DMS114 treated with DMSO at 0.1 percent for 48 hours (cell line): ENCODE results near the gene ZNF474.

Source experiments
- DNase-seq: peaks from one replicate; lab custom pipeline; 2025; ENCODE audit not compliant: unreplicated experiment; lab: John Stamatoyannopoulos, UW

Gene ZNF474

DNA sequence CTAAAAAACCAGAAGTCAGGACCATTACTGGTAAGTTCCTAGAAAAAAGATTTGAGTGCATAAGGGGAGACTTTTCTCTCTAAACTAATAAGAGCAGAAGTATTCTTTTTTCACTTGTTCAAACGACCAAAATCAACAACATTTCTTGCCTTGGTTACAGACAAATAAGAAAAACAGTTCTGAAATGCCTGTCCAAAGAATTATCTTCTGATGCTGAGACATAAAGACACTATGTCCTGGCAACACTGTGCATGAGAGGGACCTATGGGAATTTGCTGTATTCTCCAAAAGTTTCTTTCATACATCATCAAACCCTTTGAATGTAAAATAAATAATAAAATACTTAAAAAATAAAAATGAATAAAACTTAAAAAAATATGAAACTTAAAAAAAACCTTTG, 50.4 kb downstream of the ZNF474 start:
- no peak for DNase-seq

- no peak for DNase-seq
Observed at GRCh38 chr5:122180146-122180712, 50.9 kb downstream of the ZNF474 start.

DNA sequence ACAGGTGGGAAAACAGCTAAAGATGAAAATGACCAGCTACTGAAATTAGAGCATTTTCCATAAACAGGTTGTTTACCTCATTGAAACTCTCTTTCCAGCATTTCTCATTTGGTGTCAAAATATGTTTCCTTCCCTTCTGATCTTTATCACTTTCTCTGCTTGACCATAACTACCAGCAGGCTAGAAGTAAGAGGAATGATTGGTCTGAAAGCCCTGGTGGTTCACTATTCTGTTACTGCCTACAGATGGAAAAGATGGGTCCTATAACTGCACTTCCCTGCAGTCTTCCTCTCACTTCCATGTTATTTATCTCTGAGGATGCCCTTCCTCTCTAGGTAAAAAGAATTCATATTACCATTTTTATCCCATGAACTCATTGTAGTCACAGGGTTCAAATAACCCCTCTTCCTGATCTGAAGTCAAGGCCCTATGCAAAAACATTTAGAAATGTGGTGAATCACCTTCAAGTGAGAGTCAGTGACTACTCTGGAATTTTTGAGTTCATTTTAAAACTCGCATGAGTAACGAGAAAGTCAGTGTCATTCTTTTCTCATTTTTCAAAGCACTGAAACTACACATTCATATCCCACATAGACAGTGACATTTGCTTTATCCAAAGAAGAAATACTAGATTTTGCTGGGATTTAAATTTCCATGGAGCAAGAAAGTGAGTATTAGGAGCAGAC, 51.7 kb downstream of the ZNF474 start:
- no peak for DNase-seq

GRCh38 chr5:122181863-122182262, 52.5 kb downstream of the ZNF474 start:
- DNase-seq = no peak

- no peak for DNase-seq
Observed at GRCh38 chr5:122182491-122182921, 53.2 kb downstream of the ZNF474 start.

GRCh38 chr5:122183098-122183787, 53.9 kb downstream of the ZNF474 start:
- DNase-seq = no peak

- no peak for DNase-seq
Observed at GRCh38 chr5:122183788-122184170, 54.4 kb downstream of the ZNF474 start.

DNA sequence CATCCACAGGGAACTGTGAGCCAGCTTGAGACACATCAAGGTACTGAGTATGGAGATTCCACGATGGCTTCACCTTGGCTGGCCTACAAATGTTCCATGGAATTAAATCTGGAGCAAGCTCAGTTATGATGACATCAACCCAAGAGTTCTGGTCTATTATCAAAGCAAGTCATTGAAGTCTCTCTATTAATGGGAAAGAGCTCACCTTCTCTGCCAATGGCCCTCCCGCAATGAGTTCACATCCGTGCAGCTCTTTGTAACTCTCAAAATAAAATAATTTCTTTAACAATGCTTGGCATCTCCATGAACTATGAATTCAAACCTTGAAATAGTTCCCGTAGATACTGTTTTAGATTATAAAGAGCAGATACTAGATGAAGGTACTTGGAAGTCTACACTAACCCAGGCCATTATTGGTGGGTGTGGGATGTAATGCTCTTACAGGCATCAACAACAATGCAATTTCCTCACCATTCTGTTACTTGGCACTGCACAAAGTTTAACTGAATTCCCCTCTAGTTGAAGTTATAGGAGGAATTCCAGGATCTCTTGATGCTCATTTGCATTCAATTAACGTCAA, 55.4 kb downstream of the ZNF474 start:
- no peak for DNase-seq

DNA sequence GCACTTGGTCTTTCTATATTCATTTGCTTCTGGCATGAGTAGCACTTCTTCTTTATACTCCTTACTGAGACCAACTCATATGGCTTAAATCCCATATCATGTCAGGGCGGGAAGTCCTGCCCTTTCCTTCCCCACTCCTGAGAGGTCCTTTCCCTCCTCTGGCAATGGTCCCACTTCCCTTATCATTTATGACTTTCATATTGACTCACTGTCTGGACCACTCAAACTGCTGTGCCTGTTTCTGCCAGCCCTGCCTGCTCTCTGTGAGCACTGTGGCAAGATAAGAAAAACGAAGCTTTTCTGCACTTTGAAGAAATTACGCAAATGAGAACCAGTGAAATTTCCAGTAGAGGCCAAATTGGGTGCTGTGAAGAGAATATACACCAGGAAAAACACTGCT, 58.1 kb downstream of the ZNF474 start:
- DNase-seq = no peak

- no peak for DNase-seq
Observed at GRCh38 chr5:122190156-122190555, 60.8 kb downstream of the ZNF474 start.

DNA sequence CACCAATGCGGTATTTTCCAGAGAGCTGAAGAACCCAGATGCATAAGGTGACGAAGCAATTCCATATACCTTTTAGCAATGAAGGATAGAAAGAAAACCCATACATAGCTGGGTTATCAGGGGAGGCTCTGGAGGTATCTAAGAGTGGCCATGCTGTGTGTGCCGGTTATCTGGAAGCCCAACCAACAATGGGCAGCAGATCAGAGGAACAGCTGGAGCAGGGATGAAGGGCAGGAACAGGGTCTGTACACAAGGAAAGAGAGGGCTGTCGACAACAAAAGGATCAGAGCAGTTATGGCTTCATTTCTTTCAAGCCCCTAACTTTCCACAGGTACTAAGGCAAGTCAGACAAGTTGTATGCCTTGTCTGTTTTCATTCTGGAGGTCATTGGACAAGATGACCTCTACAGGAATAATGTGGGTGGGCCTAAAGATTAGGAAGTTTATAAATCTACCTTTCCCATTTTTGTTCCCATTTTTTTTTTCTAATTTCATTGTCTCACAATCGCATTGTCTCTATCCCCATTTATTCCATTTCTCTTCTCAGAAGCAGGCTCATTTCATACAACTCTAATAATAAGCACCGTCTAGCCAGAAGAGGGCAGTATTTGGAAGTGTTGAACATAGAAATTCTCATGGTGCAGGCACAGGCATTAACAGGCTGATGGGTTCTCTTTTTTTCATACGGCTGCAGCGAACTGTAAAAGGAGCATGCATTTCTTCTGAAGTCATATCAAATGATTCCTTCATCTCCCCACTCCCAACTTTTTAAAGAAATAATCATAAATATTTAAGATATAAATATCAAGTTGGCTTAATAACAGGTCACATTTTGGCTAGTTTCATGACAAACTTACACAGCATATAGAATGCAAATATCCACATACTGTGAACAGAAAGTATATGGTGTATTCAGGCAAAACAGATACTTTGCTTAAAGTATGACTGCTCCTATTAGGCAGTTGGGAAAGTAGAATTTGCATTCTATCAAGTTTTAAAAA, 63.5 kb downstream of the ZNF474 start:
- DNase-seq = peak; percentile 62

- peak; percentile 66 for DNase-seq
Observed at GRCh38 chr5:122195802-122196394, 66.6 kb downstream of the ZNF474 start.

DNA sequence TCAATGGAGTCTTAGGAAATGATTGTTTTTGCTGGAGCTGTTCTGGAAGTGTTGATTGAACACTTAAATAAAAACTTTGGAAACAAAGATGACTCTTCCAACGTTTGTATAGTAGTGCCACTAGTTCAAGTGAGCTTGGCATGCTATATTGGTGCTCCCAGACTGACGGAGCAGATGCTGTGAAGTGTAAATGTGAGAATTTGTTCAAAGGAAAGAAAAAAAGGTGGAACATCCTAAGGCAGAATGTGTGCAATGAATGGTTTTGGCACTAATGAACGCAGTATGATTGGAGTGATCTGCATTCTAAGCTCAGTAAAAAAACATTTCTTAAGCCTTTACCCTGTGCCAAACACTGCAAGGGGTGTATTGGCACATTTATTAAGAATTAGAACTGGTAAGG, 69.8 kb downstream of the ZNF474 start:
- no peak for DNase-seq

DNA sequence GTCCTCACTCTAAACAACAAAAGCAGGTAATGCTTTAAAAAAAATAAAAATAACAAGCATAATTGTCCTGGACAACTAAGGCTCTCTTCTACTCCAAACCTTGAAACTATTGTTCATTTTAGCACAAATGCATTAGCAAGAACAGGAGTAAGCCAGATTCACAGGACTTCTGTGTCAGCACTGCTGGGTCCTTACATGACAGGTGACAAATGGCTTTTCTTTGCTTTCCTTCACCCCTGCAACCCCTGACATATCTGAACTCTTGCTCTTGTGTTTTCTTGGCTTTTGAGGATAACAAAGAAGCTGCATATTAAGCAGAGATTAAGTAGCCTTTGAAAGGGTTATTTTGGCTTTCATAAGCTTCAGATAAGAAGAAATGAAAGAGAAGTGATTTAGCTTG, 71.1 kb downstream of the ZNF474 start:
- DNase-seq = no peak

DNA sequence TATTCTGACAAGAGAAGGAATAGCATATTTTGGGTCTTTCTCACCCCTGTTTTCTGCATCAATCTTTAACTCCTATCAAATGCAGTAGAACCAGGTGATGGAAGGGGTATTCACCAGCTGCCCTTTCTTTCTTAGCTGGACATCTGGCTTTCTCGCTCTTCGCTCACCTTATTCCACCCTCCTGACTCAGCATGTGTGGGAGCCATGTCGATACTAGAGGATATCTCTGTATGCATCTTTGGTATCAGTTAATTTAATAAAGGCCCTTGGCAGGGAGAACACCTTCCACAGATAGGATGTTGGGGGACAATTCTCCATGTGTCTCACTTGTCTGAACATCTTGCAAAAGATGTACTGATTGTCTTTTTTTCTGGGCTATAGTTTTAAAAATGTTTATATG, 71.5 kb downstream of the ZNF474 start:
- DNase-seq = no peak

- DNase-seq = no peak
Observed at GRCh38 chr5:122201365-122201764, 72.0 kb downstream of the ZNF474 start.

DNA sequence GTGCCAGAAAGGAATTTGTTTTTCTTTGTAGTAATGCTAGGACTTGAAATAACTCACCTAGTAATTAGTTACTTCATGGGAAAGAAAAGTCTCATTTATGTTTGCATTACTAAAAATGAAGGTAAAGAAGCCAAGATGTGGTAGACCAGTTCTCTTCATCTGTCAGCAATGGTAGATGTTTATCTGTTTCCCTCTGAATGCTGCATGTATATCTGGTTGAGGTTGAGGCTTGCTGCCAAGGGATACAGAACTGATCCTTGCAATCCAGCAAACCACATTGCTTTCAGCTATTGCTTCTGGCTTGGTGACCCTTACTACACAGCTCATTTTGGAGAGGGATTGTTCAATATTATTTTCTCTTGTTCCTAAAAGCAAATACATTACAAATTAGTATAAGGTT, 73.6 kb downstream of the ZNF474 start:
- no peak for DNase-seq
